ELR (cell line): ENCODE measurements around the gene NR1I2.
A peak's percentile ranks its signal among the peaks of the same experiment; 100 is the strongest.

ENCODE experiments used
- DNase-seq: peaks from one replicate; pipeline ENCODE4 v3.0.0-alpha.2; 2015; ENCODE audit warnings: low read depth

Gene NR1I2

DNA sequence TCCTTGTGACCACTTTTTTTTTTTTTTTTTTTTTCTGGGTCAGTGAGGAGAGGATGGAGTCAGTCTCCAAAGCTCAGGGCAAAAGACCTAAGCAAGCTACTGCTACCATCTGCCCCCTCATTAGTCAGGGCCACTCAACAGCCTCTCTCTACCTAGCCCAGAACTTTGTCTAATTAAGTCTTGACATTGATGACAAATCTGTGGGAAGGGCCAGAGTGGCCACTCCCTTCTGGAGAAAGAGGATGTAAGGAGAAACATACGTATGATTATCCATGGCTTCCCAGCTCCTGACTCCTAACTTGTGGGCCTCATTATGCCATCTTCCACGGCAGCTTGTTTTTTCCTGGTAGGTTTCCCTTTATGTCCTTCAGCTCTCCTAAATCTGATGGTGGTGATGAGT, 37.9 kb downstream of the NR1I2 start:
- DNase-seq, result peak; percentile 38

DNA sequence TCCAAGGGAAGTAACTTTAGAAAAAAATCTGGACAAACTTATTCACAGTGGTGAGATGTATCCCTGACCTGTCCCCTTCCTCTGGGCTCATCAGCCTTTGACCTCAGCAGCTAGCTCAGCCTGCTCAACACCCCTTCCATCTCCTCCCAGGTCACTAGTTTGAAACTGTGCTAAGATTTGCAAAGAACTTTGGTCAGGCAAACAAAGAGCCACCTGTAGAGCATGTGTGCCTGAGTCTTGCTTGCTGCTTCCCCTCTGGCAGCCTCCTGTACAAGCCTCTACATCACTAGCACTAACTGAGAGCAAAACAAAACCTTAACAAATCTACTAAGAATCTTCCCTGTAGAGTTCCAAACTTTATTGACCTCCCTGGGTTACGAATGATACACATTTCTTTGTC, 43.9 kb downstream of the NR1I2 start:
- DNase-seq, result no peak

DNA sequence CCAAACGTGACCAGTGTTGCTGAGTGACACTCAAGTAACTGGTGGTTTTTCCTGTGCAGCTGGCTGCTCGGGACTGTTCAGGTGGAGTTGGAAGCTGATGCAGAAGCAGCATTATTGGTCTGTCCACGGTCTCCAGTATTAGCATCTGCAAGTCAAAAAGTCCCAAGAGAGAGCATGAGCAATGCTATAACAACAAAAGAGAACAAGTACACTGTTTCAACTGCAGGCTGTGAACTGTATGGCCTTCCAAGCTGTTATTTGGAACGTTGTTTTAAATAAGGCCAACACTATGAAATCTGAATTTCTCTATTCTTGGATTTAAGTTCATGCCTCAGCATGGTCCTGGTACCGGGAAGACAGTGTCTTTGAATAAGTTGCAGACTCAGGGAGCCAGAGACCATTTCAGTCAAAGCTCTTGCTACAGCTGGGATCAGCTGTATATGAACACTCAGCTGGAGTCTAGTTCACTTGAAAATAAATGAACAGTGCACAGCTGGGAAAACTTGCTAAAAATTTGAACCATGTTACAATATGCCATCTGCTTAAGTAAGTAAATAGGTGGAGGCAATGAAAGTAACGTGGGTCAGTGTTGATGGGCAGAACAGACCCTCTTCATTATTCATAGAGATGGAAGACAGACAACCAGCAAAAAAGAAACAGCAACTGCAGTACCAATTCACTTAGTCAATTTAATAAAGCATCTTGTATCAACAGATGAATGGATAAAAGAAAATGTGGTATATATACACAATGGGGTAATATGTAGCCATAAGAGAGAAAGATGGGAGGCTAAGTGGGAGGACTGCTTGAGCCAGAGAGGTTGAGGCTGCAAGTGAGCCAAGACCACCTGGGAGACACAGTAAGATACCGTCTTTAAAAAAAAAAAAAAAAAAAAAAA, 45.1 kb downstream of the NR1I2 start:
- DNase-seq, result no peak

DNA sequence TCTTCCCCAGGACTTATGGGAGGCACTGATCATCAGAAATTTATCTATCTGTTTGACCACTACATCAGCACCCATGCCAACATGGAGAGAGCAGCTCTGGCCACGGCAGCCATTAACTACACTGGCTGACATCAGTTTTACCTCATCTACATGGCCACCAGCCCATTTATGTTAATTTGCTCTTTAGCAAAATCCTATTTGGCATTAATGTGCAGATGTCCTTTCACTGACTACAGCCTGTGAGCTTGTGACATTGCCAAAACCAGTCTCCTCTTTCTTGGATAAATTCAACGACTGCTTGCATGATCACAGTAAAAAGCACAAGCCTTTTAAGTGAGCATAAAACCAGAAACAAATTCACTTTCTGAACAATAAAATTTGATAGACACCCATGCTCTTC, 47.5 kb downstream of the NR1I2 start:
- no peak for DNase-seq

DNA sequence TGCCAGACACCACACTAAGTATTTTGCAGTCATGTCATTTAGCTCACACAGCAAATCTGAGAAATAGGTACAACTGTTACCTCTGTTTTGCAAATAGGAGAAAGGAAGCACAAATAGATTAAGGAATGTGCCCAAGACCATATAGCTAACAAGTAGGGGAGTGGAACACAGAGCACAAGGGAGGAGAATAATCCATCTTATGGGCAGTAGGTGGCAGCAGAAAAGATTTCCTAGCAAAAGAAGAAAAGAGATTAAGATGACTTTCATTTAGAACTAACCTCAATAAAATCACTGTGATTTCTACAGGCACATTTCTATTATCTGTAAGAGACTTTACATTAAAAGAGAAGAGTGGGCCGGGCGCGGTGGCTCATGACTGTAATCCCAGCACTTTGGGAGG, 49.1 kb downstream of the NR1I2 start:
- DNase-seq, result peak; percentile 44

DNA sequence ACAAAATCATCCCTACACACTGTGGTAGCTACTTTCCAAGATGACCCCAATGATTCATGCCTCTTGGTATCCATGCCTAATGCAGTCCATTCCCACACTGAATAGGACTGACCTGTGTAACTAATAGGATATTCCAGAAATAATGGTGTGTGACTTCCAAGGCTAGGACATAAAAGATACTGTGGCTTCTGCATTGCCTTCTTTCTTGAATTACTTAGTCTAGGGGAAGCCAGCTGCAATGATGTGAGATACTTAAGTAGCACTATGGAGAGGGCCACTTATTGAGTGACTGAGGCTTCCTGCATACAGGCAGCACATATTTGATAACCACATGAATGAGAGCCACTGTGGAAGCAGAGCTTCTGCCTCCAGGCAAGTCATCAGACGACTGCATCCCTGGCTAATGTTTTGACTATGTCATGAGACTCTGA, 50.1 kb downstream of the NR1I2 start:
- peak; percentile 92 for DNase-seq

DNA sequence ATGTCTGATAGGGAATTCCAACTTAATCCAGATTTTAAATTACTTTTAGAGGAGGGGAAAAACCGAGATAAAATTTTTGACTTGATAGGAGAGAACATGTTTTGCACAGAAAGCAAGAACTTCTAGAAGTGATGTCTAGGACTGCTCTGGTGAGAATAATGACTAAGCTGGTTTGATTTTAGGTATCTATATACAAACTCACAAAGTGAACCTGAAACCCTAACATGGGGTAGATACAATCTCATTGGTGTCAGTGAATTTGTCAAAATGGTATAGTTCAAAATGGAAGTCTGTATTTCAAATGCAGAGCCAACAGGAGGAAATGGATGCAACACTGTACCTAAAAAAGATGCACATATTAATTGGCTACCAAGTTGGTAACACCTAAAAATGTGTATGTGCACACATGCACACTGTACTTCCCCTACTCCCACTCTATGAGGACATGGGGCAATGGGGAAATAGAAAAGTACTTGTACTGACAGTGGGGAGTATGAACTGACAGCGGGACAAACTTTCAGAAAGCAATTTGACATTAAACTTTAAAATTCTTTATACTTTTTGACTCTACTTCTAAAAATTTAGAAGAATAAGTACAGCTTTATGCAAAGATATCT, 53.0 kb downstream of the NR1I2 start:
- no peak for DNase-seq

DNA sequence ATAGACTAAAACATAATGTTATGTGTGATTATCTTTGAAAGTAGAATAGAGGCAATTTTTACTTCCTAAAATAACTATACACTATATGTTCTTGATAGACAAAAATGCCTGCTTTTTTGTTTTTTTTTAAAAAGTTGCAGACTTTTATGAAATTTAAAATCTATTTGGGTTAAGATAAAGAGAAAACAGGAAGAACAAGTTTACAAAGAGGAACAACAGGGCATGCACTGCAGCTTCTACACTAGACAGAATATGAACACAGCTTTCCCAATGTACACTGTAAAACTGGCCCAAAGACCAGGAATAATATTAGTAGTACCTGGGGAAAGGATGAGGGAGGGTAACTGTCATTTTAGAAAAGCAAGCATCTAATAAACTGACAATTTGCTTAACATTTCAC, 53.7 kb downstream of the NR1I2 start:
- DNase-seq, result no peak

DNA sequence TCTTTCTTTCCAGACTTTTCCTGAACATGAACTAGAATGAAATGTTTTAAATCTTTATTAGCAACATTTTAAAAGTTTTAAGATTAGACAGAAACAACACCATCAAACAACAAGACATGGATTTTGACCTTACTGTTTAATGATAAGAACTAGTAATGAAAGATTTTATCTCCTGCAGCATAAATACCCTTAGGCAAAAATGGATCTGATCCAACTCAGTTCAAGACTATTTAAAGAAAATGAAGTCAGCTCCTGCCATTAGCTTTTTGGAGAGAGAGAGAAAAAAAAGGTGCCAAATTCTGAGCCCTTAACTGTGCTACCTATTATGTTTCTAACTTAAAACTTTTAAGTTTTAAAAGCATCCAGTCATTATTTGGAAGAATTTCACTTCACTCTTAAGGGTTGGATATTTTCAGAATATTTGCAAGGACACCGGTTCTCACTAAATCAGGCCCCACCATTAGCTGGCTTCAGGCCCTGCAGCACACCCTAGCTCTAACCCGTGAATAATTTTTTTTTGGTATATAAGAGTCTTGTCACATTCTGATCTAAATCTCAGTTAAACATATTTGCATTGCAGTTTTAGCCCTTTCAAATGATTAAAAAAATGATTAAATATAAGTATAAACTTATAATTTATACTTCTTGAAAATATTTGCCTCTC, 60.0 kb downstream of the NR1I2 start:
- DNase-seq, result peak; percentile 44

DNA sequence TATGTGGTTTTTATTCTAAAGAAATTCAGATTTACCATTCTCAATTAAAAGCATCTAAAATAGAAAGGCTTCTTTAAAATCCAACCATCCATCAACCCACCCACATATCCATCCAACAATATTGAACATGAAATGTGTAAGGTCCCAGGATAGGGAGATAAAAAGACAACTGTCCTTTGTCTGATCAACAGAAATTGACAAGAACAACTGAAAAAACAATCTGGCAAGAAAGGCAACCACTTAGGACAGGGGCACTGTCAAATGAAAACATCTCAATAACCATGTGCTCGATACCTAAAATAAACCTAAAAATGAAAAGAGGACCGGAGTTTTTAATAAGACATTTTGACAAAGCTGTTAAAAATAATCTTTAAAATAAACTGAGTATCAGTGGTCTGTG, 67.2 kb downstream of the NR1I2 start:
- no peak for DNase-seq

DNA sequence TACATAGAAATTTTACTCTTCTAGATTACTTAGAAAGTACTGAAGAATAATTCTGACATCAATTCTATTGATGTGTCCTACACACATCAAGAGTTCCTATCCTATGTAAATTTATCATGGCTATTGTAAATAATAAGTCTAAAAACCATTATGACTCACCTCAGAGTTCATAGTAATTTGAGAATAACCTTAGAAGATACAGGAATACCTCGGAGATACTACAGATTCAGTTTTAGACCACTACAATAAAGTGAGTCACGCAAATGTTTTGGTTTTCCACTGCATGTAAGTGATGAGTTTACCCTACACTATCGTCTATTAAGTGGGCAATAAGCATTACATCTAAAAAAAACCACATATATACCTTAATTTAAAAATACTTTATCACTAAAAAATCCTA, 74.8 kb downstream of the NR1I2 start:
- peak; percentile 38 for DNase-seq

DNA sequence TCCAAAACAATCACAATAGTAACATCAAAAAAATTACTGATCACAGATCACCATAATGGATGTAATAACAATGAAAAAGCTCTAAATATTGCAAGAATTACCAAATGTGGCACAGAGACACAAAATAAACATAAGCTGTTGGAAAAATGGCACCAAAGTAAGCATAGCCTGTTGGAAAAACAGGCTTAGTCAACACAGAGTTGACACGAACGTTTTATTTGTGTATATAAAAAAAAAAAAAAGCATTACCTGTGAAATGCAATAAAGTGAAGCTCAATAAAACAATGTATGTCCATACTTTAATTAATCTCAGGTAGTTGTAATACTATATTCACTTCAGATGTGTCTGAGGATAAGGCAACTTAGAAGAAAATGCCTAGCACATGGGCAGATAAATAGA, 77.1 kb downstream of the NR1I2 start:
- DNase-seq, result no peak

DNA sequence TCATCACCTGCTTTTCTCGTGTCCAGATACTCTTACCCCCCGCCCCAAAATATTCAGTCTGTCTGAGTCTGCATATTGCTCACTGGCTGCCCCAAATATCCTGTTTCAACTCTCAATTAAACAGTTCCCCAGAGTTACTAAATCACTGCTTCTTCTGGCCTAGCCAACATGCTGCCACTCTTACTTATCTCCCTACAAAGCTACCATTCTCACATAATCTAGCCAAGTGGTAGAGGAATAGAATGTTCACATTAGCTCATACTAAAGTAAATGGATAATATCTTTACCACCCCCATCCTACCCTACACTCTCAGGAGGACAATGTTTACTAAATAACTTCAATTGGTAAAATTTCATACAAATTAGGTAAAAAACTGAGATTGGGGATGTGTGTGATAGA, 77.8 kb downstream of the NR1I2 start:
- no peak for DNase-seq

DNA sequence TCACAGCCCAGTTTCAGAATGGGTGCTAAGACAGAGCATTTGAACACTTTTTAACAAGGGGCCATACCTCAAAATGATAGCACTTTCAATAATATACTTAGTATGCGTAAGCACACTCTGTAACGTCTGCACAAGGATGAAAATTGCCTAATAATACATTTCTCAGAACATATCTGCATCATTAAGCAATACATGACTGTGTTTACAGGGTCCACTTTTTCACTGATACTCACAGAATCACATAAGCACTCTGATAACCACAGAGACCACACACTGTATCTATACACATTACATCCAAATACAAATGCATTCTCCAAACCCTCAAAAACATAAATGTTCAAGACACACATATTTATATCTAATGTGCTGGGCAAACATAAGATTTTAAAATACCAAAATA, 79.8 kb downstream of the NR1I2 start:
- DNase-seq, result no peak

DNA sequence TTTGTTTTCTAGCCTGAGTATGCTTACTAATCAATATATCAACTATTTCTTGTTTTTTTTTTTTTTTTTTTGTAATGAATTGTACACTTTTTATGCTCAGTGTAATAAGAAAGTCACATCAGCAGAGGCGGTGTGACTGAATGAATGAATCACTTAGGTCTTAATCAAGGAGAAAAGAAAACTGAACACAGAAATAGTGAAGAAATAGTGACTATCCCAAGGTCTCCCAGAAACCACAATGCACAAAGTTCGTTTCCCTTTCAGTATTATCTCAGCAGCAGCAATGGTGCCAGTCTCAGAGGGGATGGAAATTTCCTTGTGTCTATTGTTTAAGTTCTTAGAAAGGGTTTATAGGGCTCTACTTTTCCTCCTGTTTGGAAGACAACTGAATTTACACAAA, 80.7 kb downstream of the NR1I2 start:
- no peak for DNase-seq

DNA sequence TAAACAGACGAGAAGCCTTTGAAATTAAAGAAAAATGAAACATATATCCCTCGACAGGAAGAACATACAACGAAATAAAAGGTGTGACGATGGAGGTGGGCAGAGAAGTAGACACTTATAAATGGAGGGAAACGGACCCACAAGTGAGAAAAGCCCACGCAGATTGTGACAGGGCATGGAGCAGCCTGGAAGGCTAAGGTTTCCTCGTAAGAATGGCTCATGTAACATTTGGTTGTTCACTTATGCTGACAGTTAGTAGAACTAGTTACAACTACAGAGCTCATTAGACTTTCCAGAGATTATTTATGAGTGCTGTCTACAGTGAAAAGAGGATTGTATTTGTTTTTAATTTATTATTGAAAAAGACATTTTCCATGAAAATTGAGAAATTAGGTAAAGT, 82.6 kb downstream of the NR1I2 start:
- DNase-seq, result no peak
